GM19193 (cell line): ENCODE data around the gene HPN.

Source experiments
- POLR2A ChIP-seq: IDR thresholded peaks from 4 replicates; pipeline ENCODE4 v1.6.1; 2011; ENCODE audit not compliant: insufficient read depth, insufficient read length; ENCODE audit errors: extremely low read depth

HPN gene

GRCh38 chr19:35006342-35006998, 35.1 kb upstream of the HPN start:
- TF ChIP-seq POLR2A: no peak

GRCh38 chr19:35006999-35007365, 34.5 kb upstream of the HPN start:
- no peak for TF ChIP-seq POLR2A

- no peak for TF ChIP-seq POLR2A
Observed at GRCh38 chr19:35008891-35009341, 32.6 kb upstream of the HPN start.

GRCh38 chr19:35009424-35010415, 31.8 kb upstream of the HPN start:
- TF ChIP-seq POLR2A: no peak

- no peak for TF ChIP-seq POLR2A
Observed at GRCh38 chr19:35011091-35011689, 30.3 kb upstream of the HPN start.

GRCh38 chr19:35011737-35012682, 29.5 kb upstream of the HPN start:
- TF ChIP-seq POLR2A: no peak

GRCh38 chr19:35013041-35013819, 28.3 kb upstream of the HPN start:
- TF ChIP-seq POLR2A: peak; percentile 17

- no peak for TF ChIP-seq POLR2A
Observed at GRCh38 chr19:35013820-35014754, 27.4 kb upstream of the HPN start.

GRCh38 chr19:35015270-35015953, 26.1 kb upstream of the HPN start:
- TF ChIP-seq POLR2A: no peak

- no peak for TF ChIP-seq POLR2A
Observed at GRCh38 chr19:35015954-35016351, 25.6 kb upstream of the HPN start.

- no peak for TF ChIP-seq POLR2A
Observed at GRCh38 chr19:35017507-35017906, 24.0 kb upstream of the HPN start.

- TF ChIP-seq POLR2A: no peak
Observed at GRCh38 chr19:35018379-35018778, 23.1 kb upstream of the HPN start.

GRCh38 chr19:35019144-35019543, 22.4 kb upstream of the HPN start:
- no peak for TF ChIP-seq POLR2A

GRCh38 chr19:35021016-35021415, 20.5 kb upstream of the HPN start:
- TF ChIP-seq POLR2A: no peak
